HepG2 (cell line): Measurements from ENCODE around the gene DHH.

Source experiments
- FOSL2 ChIP-seq: sonication (generic); formaldehyde crosslinking; IDR thresholded peaks from 2 replicates; pipeline ENCODE4 v1.4.0; 2020; ENCODE audit warnings: missing genetic modification reagents
- JUN ChIP-seq: sonication (generic); formaldehyde crosslinking; IDR thresholded peaks from 2 replicates; pipeline ENCODE4 v1.4.0; 2020; ENCODE audit warnings: mild to moderate bottlenecking, missing genetic modification reagents
- SMARCC2 ChIP-seq: fragments of 450-650 bp; IDR thresholded peaks from 2 replicates; pipeline ENCODE4 v1.6.1; 2017; ENCODE audit warnings: antibody characterized with exemption, mild to moderate bottlenecking
- ZNF317 ChIP-seq: sonication (generic); formaldehyde crosslinking; IDR thresholded peaks from 2 replicates; pipeline ENCODE4 v1.5.0; 2020; ENCODE audit warnings: mild to moderate bottlenecking, missing genetic modification reagents

- TF ChIP-seq ZNF317 (CRISPR knock-in tag) = no peak
- TF ChIP-seq SMARCC2 = no peak
- TF ChIP-seq JUN (CRISPR knock-in tag) = no peak
- no peak for TF ChIP-seq FOSL2 (CRISPR knock-in tag)
Measured at GRCh38 chr12:49057888-49058287, 36.7 kb downstream of the DHH start.
